H1 (cell line): ENCODE data around the gene SPOCD1. TPM values are rescaled to one million over a fixed set of nuclear protein-coding genes. Genes with fewer than 3 reads are reported as not detected.

Experiments used
- CTCF ChIA-PET: fragments of 300-600 bp; sonication (Branson Sonifier 250); formaldehyde crosslinking; loops from one replicate; lab custom pipeline; 2021; ENCODE audit not compliant: partially characterized antibody; lab: Charles Lee
- POLR2A ChIA-PET: fragments of 300-600 bp; sonication (Branson Sonifier 250); formaldehyde crosslinking; loops from one replicate; lab custom pipeline; 2021; ENCODE audit warnings: inconsistent platforms; ENCODE audit not compliant: partially characterized antibody; lab: Charles Lee
- DNase-seq, 2 experiments: peaks; one replicate each; pipeline versions ENCODE4 v3.0.0 to v3.0.0-alpha.2; 2010 to 2022; ENCODE audit warnings: low spot score in 2 of 2, low read depth in 1 of 2, mixed read lengths in 1 of 2
- FAIRE-seq: peaks from 2 replicates; lab custom pipeline; 2011; peaks lifted over from hg19 to GRCh38; lab: Jason Lieb, UNC
- H2AFZ ChIP-seq: 2 replicates; pipeline ENCODE4 v1.8.1; 2012; ENCODE audit warnings: low read length, inconsistent platforms
- H2AK5ac ChIP-seq: 2 replicates; pipeline ENCODE4 v1.6.1; 2013; ENCODE audit warnings: low read depth, low read length
- H2BK120ac ChIP-seq: replicated peaks from 2 replicates; pipeline ENCODE3; 2013; ENCODE audit warnings: low read depth, low read length, inconsistent platforms
- H2BK12ac ChIP-seq: 2 replicates; pipeline ENCODE4 v1.6.1; 2013; ENCODE audit warnings: low read depth, low read length
- H2BK15ac ChIP-seq: 2 replicates; pipeline ENCODE4 v1.6.1; 2013; ENCODE audit warnings: low read length
- H2BK20ac ChIP-seq: 2 replicates; pipeline ENCODE4 v1.6.1; 2013; ENCODE audit warnings: low read length
- H2BK5ac ChIP-seq: 2 replicates; pipeline ENCODE4 v1.6.1; 2013; ENCODE audit warnings: low read depth, low read length
- H3K14ac ChIP-seq: 2 replicates; pipeline ENCODE4 v1.6.1; 2013; ENCODE audit warnings: inconsistent platforms; ENCODE audit not compliant: insufficient read length
- H3K18ac ChIP-seq: 2 replicates; pipeline ENCODE4 v1.6.1; 2013; ENCODE audit warnings: low read length; ENCODE audit errors: extremely low read depth
- H3K23ac ChIP-seq: 2 replicates; pipeline ENCODE4 v1.6.1; 2013; ENCODE audit warnings: inconsistent platforms; ENCODE audit not compliant: insufficient read length
- H3K23me2 ChIP-seq: 2 replicates; pipeline ENCODE4 v1.6.1; 2013; ENCODE audit warnings: low read depth, low read length
- H3K27ac ChIP-seq: 2 replicates; pipeline ENCODE4 v1.6.1; 2011; ENCODE audit warnings: low read depth, low read length, inconsistent platforms
- H3K27me3 ChIP-seq, 4 experiments: replicated peaks in 1 of 4; 1 replicate in 1 of 4; 2 replicates in 3 of 4; pipeline versions ENCODE4 v1.6.1 to v1.8.1; 2011 to 2013; ENCODE audit warnings: low read length in 3 of 4, mild to moderate bottlenecking in 3 of 4, inconsistent platforms in 2 of 4, mixed read lengths in 2 of 4, moderate library complexity in 1 of 4; ENCODE audit not compliant: control insufficient read depth in 3 of 4, insufficient read depth in 3 of 4; ENCODE audit errors: extremely low read depth in 1 of 4
- H3K36me3 ChIP-seq, 4 experiments: 2 replicates each; pipeline versions ENCODE4 v1.6.1 to v1.8.1; 2011 to 2013; ENCODE audit warnings: mild to moderate bottlenecking in 4 of 4, low read length in 3 of 4, moderate library complexity in 2 of 4, control low read depth in 1 of 4, inconsistent platforms in 1 of 4; ENCODE audit not compliant: insufficient read depth in 4 of 4, control insufficient read depth in 2 of 4
- H3K4ac ChIP-seq: replicated peaks from 2 replicates; pipeline ENCODE3; 2013; ENCODE audit warnings: low read length, low read depth, mixed read lengths, inconsistent platforms; ENCODE audit not compliant: insufficient read length
- H3K4me1 ChIP-seq, 4 experiments: replicated peaks in 1 of 4; 1 replicate in 1 of 4; 2 replicates in 3 of 4; pipeline versions ENCODE4 v1.6.1 to v1.8.1; 2011 to 2013; ENCODE audit warnings: low read length in 3 of 4, inconsistent platforms in 2 of 4, mixed read lengths in 1 of 4; ENCODE audit not compliant: insufficient read depth in 4 of 4, control insufficient read depth in 3 of 4
- H3K4me2 ChIP-seq, 2 experiments: 2 replicates each; pipeline versions ENCODE4 v1.6.1 to v1.8.1; 2011 to 2013; ENCODE audit warnings: low read depth in 2 of 2, low read length in 2 of 2, control low read depth in 1 of 2, inconsistent platforms in 1 of 2, mild to moderate bottlenecking in 1 of 2; ENCODE audit not compliant: insufficient read depth in 1 of 2
- H3K4me3 ChIP-seq, 4 experiments: fragments of 200-600, 300-600 bp in 1 of 4; sonication (generic), shearing (Covaris generic), sonication (Bioruptor Twin) in 1 of 4; 2 replicates each; pipeline versions ENCODE4 v1.5.1 to v1.8.1; 2011 to 2016; ENCODE audit warnings: low read length in 4 of 4, low read depth in 3 of 4, control low read depth in 2 of 4, inconsistent platforms in 2 of 4, mild to moderate bottlenecking in 2 of 4, mixed read lengths in 1 of 4, moderate library complexity in 1 of 4; ENCODE audit not compliant: insufficient read depth in 2 of 4; ENCODE audit errors: extremely low read depth in 1 of 4
- H3K56ac ChIP-seq: replicated peaks from 2 replicates; pipeline ENCODE3; 2013; ENCODE audit warnings: low read depth, mild to moderate bottlenecking, mixed read lengths, low read length, inconsistent platforms; ENCODE audit not compliant: insufficient read length
- H3K79me1 ChIP-seq: 2 replicates; pipeline ENCODE4 v1.6.1; 2013; ENCODE audit warnings: low read depth, low read length, control low read depth
- H3K79me2 ChIP-seq, 2 experiments: 2 replicates each; pipeline versions ENCODE4 v1.6.1 to v1.8.1; 2012 to 2013; ENCODE audit warnings: low read length in 2 of 2, mild to moderate bottlenecking in 2 of 2, inconsistent platforms in 1 of 2; ENCODE audit not compliant: insufficient read depth in 2 of 2, control insufficient read depth in 1 of 2
- H3K9ac ChIP-seq, 4 experiments: replicated peaks in 1 of 4; 1 replicate in 1 of 4; 2 replicates in 3 of 4; pipeline versions ENCODE4 v1.6.1 to v1.8.1; 2011 to 2013; ENCODE audit warnings: low read depth in 3 of 4, low read length in 3 of 4, control low read depth in 2 of 4, mild to moderate bottlenecking in 2 of 4, moderate library complexity in 2 of 4, inconsistent platforms in 1 of 4; ENCODE audit errors: extremely low read depth in 1 of 4
- H3K9me3 ChIP-seq, 2 experiments: 2 replicates each; pipeline versions ENCODE4 v1.6.1 to v1.8.1; 2012 to 2013; ENCODE audit warnings: mild to moderate bottlenecking in 2 of 2, moderate library complexity in 2 of 2, control low read depth in 1 of 2, inconsistent platforms in 1 of 2, low read depth in 1 of 2, low read length in 1 of 2, mixed read lengths in 1 of 2; ENCODE audit not compliant: insufficient read depth in 2 of 2
- H4K20me1 ChIP-seq, 2 experiments: replicated peaks in 1 of 2; 2 replicates each; pipeline versions ENCODE3 to v1.8.1; 2011 to 2013; ENCODE audit warnings: inconsistent platforms in 2 of 2, low read length in 2 of 2, mild to moderate bottlenecking in 1 of 2; ENCODE audit not compliant: insufficient read depth in 2 of 2, control insufficient read depth in 1 of 2
- H4K5ac ChIP-seq: 2 replicates; pipeline ENCODE4 v1.6.1; 2013; ENCODE audit warnings: low read length, low read depth, mixed read lengths, inconsistent platforms; ENCODE audit not compliant: insufficient read length
- H4K8ac ChIP-seq: 2 replicates; pipeline ENCODE4 v1.8.0; 2013; ENCODE audit warnings: mild to moderate bottlenecking, moderate library complexity, low read length, inconsistent platforms; ENCODE audit not compliant: insufficient read depth; ENCODE audit errors: extremely low read depth
- H4K91ac ChIP-seq: replicated peaks from 2 replicates; pipeline ENCODE3; 2013; ENCODE audit warnings: low read length, mixed read lengths, inconsistent platforms; ENCODE audit not compliant: insufficient read length
- POLR2A ChIP-seq, 2 experiments: IDR thresholded peaks; 1 replicate in 1 of 2; 2 replicates in 1 of 2; pipeline ENCODE4 v1.6.1; 2011; ENCODE audit warnings: low read depth in 2 of 2, low read length in 2 of 2, mild to moderate bottlenecking in 2 of 2; ENCODE audit errors: control extremely low read depth in 1 of 2
- WGBS, 2 experiments: shearing (Covaris generic) in 1 of 2; methylation state at CpG; one replicate each; pipeline versions ENCODE4 v1.1.6 to v1.1.7; 2013 to 2015; ENCODE audit warnings: low lambda C conversion rate in 2 of 2, mixed read lengths in 2 of 2, inconsistent platforms in 1 of 2, low coverage in 1 of 2, missing lambda C conversion rate in 1 of 2; ENCODE audit not compliant: insufficient replicate concordance in 2 of 2, insufficient coverage in 1 of 2, insufficient read length in 1 of 2; ENCODE audit errors: extremely low coverage in 1 of 2, missing lambda C conversion rate in 1 of 2; 5-methylcytosine and 5-hydroxymethylcytosine counted together
- polyA plus RNA-seq, 7 experiments: library from polyadenylated mRNA; depleted of rRNA in 3 of 7; stranded (reverse) in 5 of 7; unstranded in 2 of 7; fragments of >200 nt in 5 of 7; fragments of 200-250 nt in 2 of 7; gene quantifications; 1 replicate in 5 of 7; 2 replicates in 1 of 7; 4 replicates in 1 of 7; pipeline versions ENCODE4 v1.2.1 to v1.2.3, GENCODE V29; 2011 to 2013; ENCODE audit warnings: missing spikeins in 2 of 7, mixed read lengths in 2 of 7
- total RNA-seq: library from RNA; stranded (reverse); fragmentation: NEBNext Ultra II Directional; extraction: Animal tissue kit (Norgen Biotek cat#: 25700); gene quantifications from 2 replicates; pipeline ENCODE4 v1.2.1, GENCODE V29; 2021

Gene SPOCD1
- total and polyA plus RNA-seq, 2 of the 8 experiments (the other 6 are each of a cell fraction or from before 2014, with no cell fraction given), result 1.8 to 2.9 TPM

DNA sequence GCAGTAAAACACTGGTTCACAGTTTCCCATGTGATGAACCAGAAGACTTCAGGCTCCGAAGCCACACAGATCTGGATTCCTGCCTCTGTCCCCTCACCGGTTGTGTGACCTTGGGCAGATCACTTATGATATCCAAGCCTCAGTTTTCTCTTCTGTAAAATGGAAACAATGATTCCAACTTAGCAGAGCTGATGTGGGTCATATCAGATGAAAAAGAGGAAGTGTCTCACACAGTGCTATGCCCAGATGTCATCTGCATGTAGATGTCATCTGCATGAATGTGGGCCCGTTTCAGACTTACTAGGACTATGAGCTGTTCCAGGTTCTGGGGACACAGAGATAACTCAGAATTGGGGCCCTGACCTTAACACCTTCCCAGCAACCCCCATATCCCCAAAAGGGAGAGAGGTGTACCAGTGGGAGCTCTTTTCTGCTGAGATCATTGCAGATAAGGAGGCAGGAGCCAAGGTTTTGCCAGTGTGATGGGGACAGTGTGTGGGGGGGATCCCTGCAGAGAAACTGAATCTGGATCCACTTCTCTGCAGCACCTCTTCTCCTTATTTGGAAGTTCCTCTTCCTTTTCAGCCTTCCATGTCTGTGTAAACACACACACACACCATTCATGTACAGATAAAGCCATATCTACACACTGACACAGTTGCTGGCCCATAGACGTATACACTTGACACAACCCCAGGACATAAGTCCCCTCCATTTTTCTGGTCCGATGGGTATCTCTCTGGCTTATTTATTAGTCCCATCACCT, 46.7 kb downstream of the SPOCD1 start:
- no peak overlapping the region for H3K14ac ChIP-seq
- no peaks in the 10 kb centered on the region for H3K9me3 ChIP-seq
- H3K18ac ChIP-seq, result no peak overlapping the region; the same call in 1 of the 2 replicates
- 90% methylated on average over 5 of the region's 5 CpGs; no CpG with 5 or more reads in 1 of the 2 experiments for WGBS, 2 experiments
- no peak overlapping the region for H2BK12ac ChIP-seq
- H2BK5ac ChIP-seq, result 0 out of 2 replicates have a peak overlapping the region, but pooled peaks have one; percentile 6
- H2BK120ac ChIP-seq, result no peak overlapping the region
- H3K9ac ChIP-seq, result no peak overlapping the region
- H3K79me2 ChIP-seq, result no peaks in the 10 kb centered on the region
- H3K36me3 ChIP-seq, result no peaks in the 10 kb centered on the region
- POLR2A ChIA-PET, result interaction anchor here (0.6 to 1.6 kb wide), 4 partner anchors 8 to 73 kb away, joined by 3 to 4 read pairs (median 4); no protein-coding TSS in a partner anchor
- CTCF ChIA-PET, result interaction anchor here (0.8 to 14.0 kb wide), 6 partner anchors 9 to 23 kb away, joined by 3 to 206 read pairs (median 8); no protein-coding TSS in a partner anchor
- H4K5ac ChIP-seq, result no peak overlapping the region
- H3K27ac ChIP-seq, result no peak overlapping the region
- FAIRE-seq, result no peak
- H3K4me1 ChIP-seq, result peaks cover 9 to 34% (median 23%) of the 10 kb centered on the region in 4 experiments
- H3K23me2 ChIP-seq, result peaks cover 9% of the 10 kb centered on the region
- H4K8ac ChIP-seq, result no peak overlapping the region
- no peak for DNase-seq
- peaks cover 3% of the 10 kb centered on the region; the same call in 1 of the 2 replicates for H3K79me1 ChIP-seq
- H3K4me2 ChIP-seq, result no peak overlapping the region
- no peak overlapping the region for H3K23ac ChIP-seq
- no peak overlapping the region for H3K4ac ChIP-seq
- peaks cover 2 to 6% of the 10 kb centered on the region in 2 experiments for H4K20me1 ChIP-seq
- H4K91ac ChIP-seq, result no peak overlapping the region
- no peak overlapping the region for H3K4me3 ChIP-seq
- no peak overlapping the region for H2AFZ ChIP-seq
- H2BK20ac ChIP-seq, result 0 out of 2 replicates have a peak overlapping the region, but pooled peaks have one; percentile 32
- no peak for TF ChIP-seq POLR2A (IDR thresholded peaks at IDR 0.05; ENCODE audit: control extremely low read depth in 1 of 2, low read depth in 2 of 2, low read length in 2 of 2)
- H3K56ac ChIP-seq, result no peak overlapping the region
- peaks cover 29 to 45% (median 37%) of the 10 kb centered on the region in 4 experiments for H3K27me3 ChIP-seq
- H2AK5ac ChIP-seq, result no peak overlapping the region
- peak overlapping the region; percentile 62; the same call in 1 of the 2 replicates for H2BK15ac ChIP-seq
